HG03095 (cell line): Measurements from ENCODE around the gene UNC5A.

Source experiments
- ATAC-seq: cut with Tn5 transposase; IDR thresholded peaks from one replicate; pipeline ENCODE4 v1.9.1; 2021; ENCODE audit warnings: moderate library complexity; ENCODE audit not compliant: unreplicated experiment

UNC5A gene

GRCh38 chr5:176819476-176819875 lies 9.1 kb downstream of the UNC5A start:
- no peak for ATAC-seq

DNA sequence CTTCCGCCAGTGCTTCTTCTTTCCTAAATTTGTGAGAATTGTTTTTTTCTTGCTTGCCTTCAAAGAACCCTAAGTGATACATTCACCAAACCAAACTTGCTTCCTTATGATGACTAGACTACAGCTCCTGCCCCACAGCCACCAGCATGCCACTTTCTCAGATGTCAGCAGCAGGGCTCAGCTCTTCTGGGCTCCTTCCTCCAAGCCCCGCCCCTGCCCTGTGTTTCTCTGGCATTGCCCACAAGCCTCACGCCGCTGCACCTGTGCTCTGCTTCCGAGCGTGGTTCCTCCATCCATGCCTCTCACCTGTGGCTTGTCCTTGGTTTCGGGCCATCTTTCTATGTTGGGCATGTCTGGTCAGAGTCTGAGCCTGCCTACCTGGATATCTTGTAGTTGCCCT lies 10.6 kb downstream of the UNC5A start:
- ATAC-seq, result no peak

- no peak for ATAC-seq
Observed at GRCh38 chr5:176821441-176821840, 11.1 kb downstream of the UNC5A start.

- no peak for ATAC-seq
Observed at GRCh38 chr5:176822041-176822792, 11.9 kb downstream of the UNC5A start.

- no peak for ATAC-seq
Observed at GRCh38 chr5:176822793-176823481, 12.6 kb downstream of the UNC5A start.

DNA sequence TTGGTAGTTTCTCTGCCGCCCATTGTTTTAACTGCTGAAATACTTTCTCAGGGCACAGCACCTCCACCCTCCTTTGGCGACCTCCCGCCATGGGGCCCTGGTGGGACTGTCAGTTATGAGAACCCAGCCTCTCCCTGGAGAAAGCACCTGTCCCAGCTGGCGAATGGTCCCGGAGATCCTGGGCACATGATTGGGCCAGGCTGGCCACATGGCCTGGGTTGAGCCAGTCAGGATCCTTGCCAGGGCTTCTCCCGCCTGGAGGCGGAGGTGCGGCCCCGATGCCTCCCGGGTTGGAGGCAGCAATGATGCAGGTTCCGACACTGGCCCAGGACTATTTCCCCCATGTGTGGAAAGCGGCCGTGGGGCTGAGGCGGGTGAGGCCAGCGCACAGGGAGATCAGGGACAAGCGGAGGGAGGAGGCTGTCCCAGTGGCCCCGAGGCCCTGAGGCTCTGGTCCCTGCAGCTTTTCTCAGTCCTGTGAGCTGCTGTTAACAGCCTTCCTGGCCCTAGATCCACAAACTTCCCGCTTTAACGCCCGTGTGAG lies 13.6 kb downstream of the UNC5A start:
- no peak for ATAC-seq

DNA sequence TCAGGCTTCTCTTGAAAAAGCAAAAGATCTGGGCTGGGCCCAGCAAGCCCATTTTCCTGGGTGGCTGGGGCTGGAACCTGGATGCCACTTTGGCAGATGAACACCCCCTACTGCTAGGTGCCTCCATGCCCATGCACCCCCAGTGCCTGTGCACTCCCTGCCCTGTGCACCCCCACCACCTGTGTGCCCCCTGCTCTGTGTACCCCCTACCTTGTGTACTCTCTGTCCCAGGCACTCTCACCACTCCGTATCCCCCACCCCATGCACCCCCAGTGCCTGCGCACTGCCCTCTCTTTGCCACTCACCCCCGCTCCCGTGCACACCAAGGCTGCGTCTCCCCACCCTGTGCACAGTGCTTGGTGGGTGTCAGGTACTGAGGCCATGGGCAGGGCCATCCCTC lies 14.2 kb downstream of the UNC5A start:
- ATAC-seq, result no peak

- ATAC-seq, result no peak
Observed at GRCh38 chr5:176825234-176825633, 14.9 kb downstream of the UNC5A start.

- no peak for ATAC-seq
Observed at GRCh38 chr5:176825957-176826356, 15.6 kb downstream of the UNC5A start.

GRCh38 chr5:176827736-176828414 lies 17.5 kb downstream of the UNC5A start:
- no peak for ATAC-seq

DNA sequence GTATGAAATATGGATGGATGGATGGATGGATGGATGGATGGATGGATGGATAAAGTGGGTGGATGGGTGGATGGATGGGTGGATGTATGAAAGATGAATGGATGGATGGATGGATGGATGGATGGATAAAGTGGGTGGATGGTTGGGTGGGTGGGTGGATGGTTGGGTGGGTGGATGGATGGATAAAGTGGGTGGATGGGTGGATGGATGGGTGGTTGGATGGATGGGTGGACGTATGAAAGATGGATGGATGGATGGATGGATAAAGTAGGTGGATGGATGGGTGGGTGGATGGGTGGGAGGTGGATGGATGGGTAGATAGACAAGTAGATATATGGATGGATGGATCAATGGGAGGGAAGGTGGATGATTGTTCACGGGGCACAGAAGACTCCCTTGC lies 19.0 kb downstream of the UNC5A start:
- no peak for ATAC-seq

DNA sequence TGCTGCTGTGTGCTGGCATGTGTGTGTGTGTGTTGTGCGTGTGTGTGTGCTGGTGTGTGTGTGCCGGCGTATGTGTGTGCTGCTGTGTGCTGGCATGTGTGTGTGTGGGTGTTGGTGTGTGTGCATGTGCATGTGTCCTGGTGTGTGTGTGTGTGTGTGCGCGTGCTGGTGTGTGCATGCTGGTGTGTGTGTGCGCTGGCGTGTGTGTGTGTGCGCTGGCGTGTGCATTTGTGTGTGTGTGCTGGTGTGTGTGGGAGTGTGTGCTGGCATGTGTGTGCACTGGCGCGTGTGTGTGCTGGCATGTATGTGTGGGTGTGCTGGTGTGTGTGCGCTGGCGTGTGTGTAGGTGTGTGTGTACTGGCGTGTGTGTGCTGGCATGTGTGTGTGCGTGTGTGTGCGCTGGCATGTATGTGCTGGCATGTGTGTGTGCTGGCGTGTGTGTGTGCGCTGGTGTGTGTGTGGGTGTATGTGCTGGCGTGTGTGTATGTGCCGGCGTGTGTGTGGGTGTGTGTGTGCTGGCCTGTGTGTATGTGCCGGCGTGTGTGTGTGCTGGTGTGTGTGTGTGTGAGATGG lies 20.1 kb downstream of the UNC5A start:
- ATAC-seq, result no peak

- no peak for ATAC-seq
Observed at GRCh38 chr5:176830995-176831423, 20.6 kb downstream of the UNC5A start.

DNA sequence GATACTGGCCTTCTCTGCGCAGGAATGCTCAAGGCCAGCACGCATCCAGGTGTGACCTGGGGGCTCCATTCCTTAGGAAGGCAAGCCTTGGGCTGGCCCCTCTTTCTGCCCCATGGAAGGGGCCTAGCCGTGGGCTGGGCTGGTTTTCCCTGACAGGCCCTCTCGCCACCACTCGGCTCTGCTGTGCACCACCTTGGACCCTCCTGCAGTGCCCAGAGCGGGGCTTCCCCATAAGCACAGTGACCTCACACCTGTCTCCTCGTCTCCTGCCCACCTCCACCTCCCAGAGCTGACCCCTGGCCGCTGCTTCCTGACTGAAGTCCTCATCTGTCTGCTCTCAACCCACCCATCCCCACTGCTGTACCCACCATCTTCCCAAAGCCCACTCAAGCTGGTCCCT lies 21.1 kb downstream of the UNC5A start:
- ATAC-seq, result no peak

GRCh38 chr5:176832162-176832561 lies 21.8 kb downstream of the UNC5A start:
- no peak for ATAC-seq

DNA sequence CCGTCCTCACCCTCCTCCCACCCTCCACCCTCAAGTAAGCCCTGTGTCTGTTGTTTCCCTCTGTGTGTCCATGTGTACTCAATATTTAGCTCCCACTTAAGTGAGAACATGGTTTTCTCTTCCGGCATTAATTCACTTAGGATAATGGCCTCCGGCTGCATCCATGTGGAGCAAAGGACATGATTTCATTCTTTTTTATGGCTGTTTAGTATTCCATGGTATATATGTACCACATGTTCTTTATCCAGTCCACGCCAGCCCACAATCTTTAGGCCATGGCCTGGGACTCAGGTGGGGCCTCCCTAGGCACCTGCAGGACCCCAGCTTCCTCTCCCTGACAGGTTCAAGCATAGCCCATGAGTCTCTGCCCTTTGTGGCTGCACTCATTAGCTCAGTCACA lies 22.9 kb downstream of the UNC5A start:
- no peak for ATAC-seq

DNA sequence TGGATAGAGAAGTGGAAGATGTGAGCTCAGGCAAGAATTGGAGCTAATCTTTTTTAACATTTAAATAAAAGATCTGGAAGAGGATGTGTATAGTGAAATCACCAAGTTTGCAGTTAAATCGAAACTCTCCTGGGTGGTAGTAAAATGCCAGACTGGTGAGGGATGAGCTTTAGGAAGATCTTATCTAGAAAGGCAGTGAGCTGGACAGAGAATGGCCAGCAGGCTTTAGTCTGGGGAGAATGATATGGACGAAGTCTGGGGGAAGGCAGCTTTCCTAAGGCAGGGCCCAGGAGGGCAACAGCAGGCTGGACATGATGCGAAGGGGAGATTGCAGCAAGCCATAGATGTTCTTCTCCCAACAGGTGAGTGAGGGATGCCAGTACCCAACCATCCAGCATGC lies 25.6 kb downstream of the UNC5A start:
- no peak for ATAC-seq

DNA sequence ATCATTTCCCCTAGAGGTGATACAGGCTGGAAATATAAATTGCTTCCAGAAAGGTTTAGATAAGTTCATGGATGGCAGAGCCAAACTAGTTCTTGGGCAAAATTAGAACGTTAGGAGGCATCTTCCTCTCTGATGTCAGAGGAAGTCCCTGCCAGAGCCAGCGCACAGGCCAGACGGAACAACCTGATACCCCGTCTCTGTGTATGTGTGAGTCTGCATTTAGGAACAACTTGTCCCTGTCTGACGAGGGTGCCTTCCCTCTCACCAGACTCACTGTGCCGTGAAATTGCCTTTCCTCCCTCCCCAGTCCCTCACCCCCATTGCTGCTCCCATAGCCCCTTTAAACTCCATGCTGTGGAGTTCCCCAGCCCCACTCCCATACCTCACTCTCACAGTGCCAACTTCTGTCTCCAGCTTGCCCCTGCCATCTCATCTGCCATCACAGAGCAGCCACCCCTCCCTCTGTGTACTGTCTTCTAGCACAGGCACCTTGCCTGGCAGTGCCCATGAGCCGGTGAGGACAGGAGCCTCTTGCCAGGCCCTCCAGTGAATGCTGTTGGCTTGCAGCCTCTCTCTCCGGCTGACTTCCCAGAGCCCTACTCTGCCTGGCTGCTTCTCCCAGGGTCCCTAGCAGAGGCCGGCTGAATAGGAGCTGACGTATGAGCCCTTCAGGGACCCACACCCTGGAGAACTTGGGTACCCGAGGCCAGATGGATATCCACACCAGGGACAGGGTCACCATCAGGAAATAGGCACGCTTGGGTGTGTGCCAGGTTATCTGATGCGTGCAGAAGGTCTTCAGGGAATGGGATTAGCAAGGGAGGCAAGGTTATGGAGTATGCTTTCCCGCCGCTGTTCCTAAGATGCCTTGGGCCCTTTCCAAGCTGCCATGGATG lies 26.7 kb downstream of the UNC5A start:
- ATAC-seq, result no peak

DNA sequence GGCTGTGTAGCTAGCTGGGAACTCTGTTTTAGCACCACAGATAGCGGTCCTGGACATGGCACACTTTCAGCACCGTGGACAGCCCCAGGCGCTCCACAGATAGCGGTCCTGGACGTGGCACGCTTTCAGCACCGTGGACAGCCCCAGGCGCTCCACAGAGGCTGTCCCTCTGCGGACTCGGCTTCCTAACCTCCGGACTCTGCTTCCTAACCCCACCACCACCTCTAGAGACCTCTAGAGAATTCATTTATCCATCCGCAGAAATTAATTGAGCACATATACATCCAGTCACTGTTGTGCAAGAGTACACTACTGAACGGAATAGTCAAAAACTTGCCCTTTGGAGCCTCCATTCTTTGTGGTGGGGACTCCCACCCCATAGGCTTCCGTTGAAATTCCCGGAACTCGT lies 27.4 kb downstream of the UNC5A start:
- ATAC-seq, result no peak

DNA sequence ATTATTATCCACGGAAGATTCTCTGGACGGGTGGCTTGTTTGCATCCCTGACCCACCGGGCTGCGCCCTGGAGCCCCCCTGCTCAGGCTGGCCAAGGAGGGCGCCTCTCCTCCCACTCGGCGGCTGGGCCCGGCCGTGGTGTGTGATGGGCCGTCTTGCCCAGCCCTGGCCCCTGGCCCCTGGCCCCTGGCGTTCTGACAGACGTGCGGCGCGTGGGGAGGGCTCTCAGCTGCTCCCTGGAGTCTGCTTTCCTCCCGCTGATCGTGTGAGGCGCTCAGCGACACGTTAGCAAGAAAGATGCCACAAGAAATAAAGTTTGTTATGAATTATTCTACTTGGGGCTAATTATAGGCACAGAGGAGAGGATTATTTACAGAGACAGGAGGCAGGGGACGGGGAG lies 33.3 kb downstream of the UNC5A start:
- ATAC-seq, result no peak
